Measurements from ENCODE around the gene PCDHB6. TPM values are rescaled to one million over a fixed set of nuclear protein-coding genes. Genes with fewer than 3 reads are reported as not detected.
"Not testable (repeated sequence)": the region's sequence is repeated elsewhere in the genome, so short reads cannot be mapped to it uniquely, and the experiment has no call there.

The PCDHB6 gene
- total and polyA plus RNA-seq, 8 donors: 0.31 to 0.55 (median 0.47) TPM

- H3K27me3 ChIP-seq: no peaks in the 10 kb centered on the region
- H3K4me1 ChIP-seq: no peaks in the 10 kb centered on the region
- no peak for DNase-seq
- no peak within 1 kb of the TSS for H3K27ac ChIP-seq
- ATAC-seq: peak in 1 of 4 donors; percentile 38
- intact Hi-C loops (cut with DNase I): no loop called here
- WGBS, 2 donors: 19 to 20% methylated on average over 8 to 9 of the region's 9 CpGs
- peaks cover 0 to under 1% (median 0%) of the 10 kb centered on the region in 4 donors for H3K9me3 ChIP-seq
- no peak for TF ChIP-seq CTCF (IDR thresholded peaks at IDR 0.05)
- FAIRE-seq: no peak
- H3K4me3 ChIP-seq: no peak within 1 kb of the TSS
- H3K36me3 ChIP-seq: no peaks in the 10 kb centered on the region
Observed at GRCh38 chr5:141186897-141187512, 37.1 kb downstream of the PCDHB6 start, which contains the start of gene PCDHB9. Gene PCDHB9 (plus strand): TSS chr5:141187161. CDS start chr5:141187319, 158 bp downstream.

- FAIRE-seq; H3K27me3 ChIP-seq; H3K36me3 ChIP-seq; H3K4me1 ChIP-seq; H3K9me3 ChIP-seq; DNase-seq; intact Hi-C loops (cut with DNase I); H3K4me3 ChIP-seq; H3K27ac ChIP-seq; ATAC-seq: not testable (repeated sequence)
- WGBS, 2 donors: 33 to 40% methylated on average over 23 to 33 of the region's 37 CpGs
Observed at GRCh38 chr5:141188682-141189081, 38.8 kb downstream of the PCDHB6 start.

GRCh38 chr5:141189131-141189530 lies 39.3 kb downstream of the PCDHB6 start:
- 16 to 29% methylated on average over 13 to 35 of the region's 35 CpGs for WGBS, 2 donors
- H3K27ac ChIP-seq; H3K36me3 ChIP-seq; FAIRE-seq; DNase-seq; H3K4me3 ChIP-seq; intact Hi-C loops (cut with DNase I); H3K4me1 ChIP-seq; H3K9me3 ChIP-seq; ATAC-seq; H3K27me3 ChIP-seq: not testable (repeated sequence)

- H3K27ac ChIP-seq: no peak within 1 kb of the TSS
- no peaks in the 10 kb centered on the region for H3K36me3 ChIP-seq
- no peak within 1 kb of the TSS for H3K4me3 ChIP-seq
- intact Hi-C loops (cut with DNase I): no loop called here
- no peaks in the 10 kb centered on the region for H3K4me1 ChIP-seq
- 3 to 7% methylated on average over 10 of the region's 10 CpGs for WGBS, 2 donors
- FAIRE-seq (no peak), ATAC-seq (peak in 2 of 4 donors; percentile 41 to 55), DNase-seq (no peak)
- peaks cover 0 to 8% (median 2%) of the 10 kb centered on the region in 4 donors for H3K27me3 ChIP-seq
- no peak for TF ChIP-seq CTCF (IDR thresholded peaks at IDR 0.05)
- H3K9me3 ChIP-seq: no peaks in the 10 kb centered on the region
Observed at GRCh38 chr5:141192110-141192725, 42.4 kb downstream of the PCDHB6 start, which contains the start of gene PCDHB10. Gene PCDHB10 (plus strand): TSS chr5:141192353. CDS start chr5:141192553, 200 bp downstream.

GRCh38 chr5:141194332-141194731 lies 44.5 kb downstream of the PCDHB6 start:
- H3K9me3 ChIP-seq; DNase-seq; H3K4me3 ChIP-seq; H3K27ac ChIP-seq; H3K36me3 ChIP-seq; H3K27me3 ChIP-seq; FAIRE-seq; H3K4me1 ChIP-seq; intact Hi-C loops (cut with DNase I); ATAC-seq: not testable (repeated sequence)
- WGBS, 2 donors: 25 to 34% methylated on average over 7 to 32 of the region's 37 CpGs

GRCh38 chr5:141196363-141196762 lies 46.5 kb downstream of the PCDHB6 start:
- H3K4me3 ChIP-seq: no peak overlapping the region
- DNase-seq: no peak
- H3K36me3 ChIP-seq: no peaks in the 10 kb centered on the region
- no peaks in the 10 kb centered on the region for H3K4me1 ChIP-seq
- H3K9me3 ChIP-seq: no peaks in the 10 kb centered on the region
- no peak overlapping the region for H3K27ac ChIP-seq
- intact Hi-C loops (cut with DNase I): no loop called here
- WGBS, 2 donors: 21 to 25% methylated on average over 3 of the region's 3 CpGs
- TF ChIP-seq CTCF (IDR thresholded peaks at IDR 0.05): no peak
- no peak for FAIRE-seq
- ATAC-seq: no peak
- H3K27me3 ChIP-seq: peaks cover 0 to 8% (median 2%) of the 10 kb centered on the region in 4 donors
